OCI-M1 (cell line): ENCODE results near the gene CACFD1.
"Not testable (repeated sequence)": the region's sequence is repeated elsewhere in the genome, so short reads cannot be mapped to it uniquely, and the experiment has no call there.

Source experiments
- DNase-seq: peaks from one replicate; lab custom pipeline; 2025; lab: John Stamatoyannopoulos, UW

Gene CACFD1

GRCh38 chr9:133440874-133441273 is 18.9 kb upstream of the CACFD1 start:
- no peak for DNase-seq

GRCh38 chr9:133441571-133441970 is 18.2 kb upstream of the CACFD1 start:
- no peak for DNase-seq

- DNase-seq: no peak
These were observed 16.5 kb upstream of the CACFD1 start for GRCh38 chr9:133443248-133443647.

GRCh38 chr9:133443982-133444381 is 15.8 kb upstream of the CACFD1 start:
- DNase-seq: no peak

- no peak for DNase-seq
These were observed 14.3 kb upstream of the CACFD1 start for GRCh38 chr9:133445293-133445969.

GRCh38 chr9:133448487-133448972 is 11.2 kb upstream of the CACFD1 start:
- DNase-seq: no peak

- no peak for DNase-seq
These were observed 10.0 kb upstream of the CACFD1 start for GRCh38 chr9:133449760-133450159.

- DNase-seq: not testable (repeated sequence)
These were observed 7.9 kb upstream of the CACFD1 start for GRCh38 chr9:133451865-133452264.

- no peak for DNase-seq
These were observed 7.2 kb upstream of the CACFD1 start for GRCh38 chr9:133452562-133452961.

GRCh38 chr9:133453651-133454050 is 6.1 kb upstream of the CACFD1 start:
- no peak for DNase-seq

GRCh38 chr9:133454325-133454724 is 5.5 kb upstream of the CACFD1 start:
- DNase-seq: no peak

GRCh38 chr9:133454943-133455673 is 4.7 kb upstream of the CACFD1 start:
- no peak for DNase-seq

GRCh38 chr9:133455936-133456335 is 3.8 kb upstream of the CACFD1 start:
- DNase-seq: no peak

GRCh38 chr9:133456409-133456808 is 3.4 kb upstream of the CACFD1 start:
- DNase-seq: no peak

GRCh38 chr9:133457233-133457632 is 2.5 kb upstream of the CACFD1 start:
- DNase-seq: no peak

- no peak for DNase-seq
These were observed 2.0 kb upstream of the CACFD1 start for GRCh38 chr9:133457748-133458147.

GRCh38 chr9:133458643-133459312 is 1.0 kb upstream of the CACFD1 start:
- DNase-seq: no peak

GRCh38 chr9:133460405-133461175 is 812 bp downstream of the CACFD1 start:
- DNase-seq: no peak

GRCh38 chr9:133461975-133462374 is 2.2 kb downstream of the CACFD1 start:
- DNase-seq: no peak

GRCh38 chr9:133463234-133463863 is 3.6 kb downstream of the CACFD1 start:
- no peak for DNase-seq

- DNase-seq: peak; percentile 60
These were observed 4.3 kb downstream of the CACFD1 start for GRCh38 chr9:133463864-133464615.
